GM23338 (cell line): Measurements from ENCODE around the gene DCLK1. TPM values are rescaled to one million over a fixed set of nuclear protein-coding genes. Genes with fewer than 3 reads are reported as not detected.

Source experiments
- ATAC-seq: fragments of 200-7000 bp; cut with Tn5 transposase; 3 replicates; pipeline ENCODE4 v1.9.1; 2020
- DNase-seq: peaks from one replicate; pipeline ENCODE4 v3.0.0-alpha.2; 2015; ENCODE audit warnings: low spot score
- H2AFZ ChIP-seq: fragments of 200-600 bp; sonication (generic); 2 replicates; pipeline ENCODE4 v1.8.0; 2016; ENCODE audit warnings: antibody characterized with exemption, mild to moderate bottlenecking, moderate library complexity
- H3F3A ChIP-seq: fragments of 200-600 bp; sonication (generic); replicated peaks from 2 replicates; pipeline ENCODE4 v1.8.0; 2017; ENCODE audit warnings: antibody characterized with exemption, mixed run types, low read depth
- H3K27ac ChIP-seq: fragments of 200-600 bp; sonication (generic); 2 replicates; pipeline ENCODE4 v1.6.1; 2016; ENCODE audit warnings: low read depth
- H3K27me3 ChIP-seq: fragments of 200-600 bp; sonication (generic); 2 replicates; pipeline ENCODE4 v1.8.0; 2016; ENCODE audit warnings: mild to moderate bottlenecking, mixed run types, moderate library complexity; ENCODE audit not compliant: insufficient read depth
- H3K36me3 ChIP-seq: fragments of 200-600 bp; sonication (generic); 2 replicates; pipeline ENCODE4 v1.8.0; 2016; ENCODE audit warnings: mild to moderate bottlenecking; ENCODE audit not compliant: insufficient read depth
- H3K4me1 ChIP-seq: fragments of 200-600 bp; sonication (generic); 2 replicates; pipeline ENCODE4 v1.8.0; 2016; ENCODE audit warnings: mild to moderate bottlenecking, moderate library complexity; ENCODE audit not compliant: insufficient read depth
- H3K4me2 ChIP-seq: fragments of 200-600 bp; sonication (generic); 2 replicates; pipeline ENCODE4 v1.7.1; 2017; ENCODE audit warnings: mixed run types
- H3K4me3 ChIP-seq: fragments of 200-600 bp; sonication (generic); 2 replicates; pipeline ENCODE4 v1.6.1; 2016; ENCODE audit warnings: mixed run types
- H3K79me2 ChIP-seq: fragments of 200-600 bp; sonication (generic); replicated peaks from 2 replicates; pipeline ENCODE4 v1.8.0; 2017; ENCODE audit warnings: mild to moderate bottlenecking; ENCODE audit not compliant: insufficient read depth
- H3K9me2 ChIP-seq: fragments of 200-600 bp; sonication (generic); 2 replicates; pipeline ENCODE4 v1.8.0; 2017; ENCODE audit not compliant: insufficient read depth
- H4K20me1 ChIP-seq: fragments of 200-600 bp; sonication (generic); replicated peaks from 2 replicates; pipeline ENCODE4 v1.8.0; 2017; ENCODE audit warnings: mild to moderate bottlenecking; ENCODE audit not compliant: insufficient read depth
- H3K27ac Mint-ChIP-seq: 2 replicates; pipeline ENCODE4 v1.8.0; 2020; ENCODE audit warnings: inconsistent platforms, mild to moderate bottlenecking, moderate library complexity, mixed read lengths
- H3K27me3 Mint-ChIP-seq: 3 replicates; pipeline ENCODE4 v1.8.0; 2022; ENCODE audit warnings: low read depth, mild to moderate bottlenecking, moderate library complexity, mixed read lengths, inconsistent platforms; ENCODE audit not compliant: insufficient read depth, poor library complexity
- H3K36me3 Mint-ChIP-seq: 3 replicates; pipeline ENCODE4 v1.8.0; 2021; ENCODE audit warnings: low read depth, mild to moderate bottlenecking, inconsistent platforms, moderate library complexity, mixed read lengths
- H3K4me1 Mint-ChIP-seq: 3 replicates; pipeline ENCODE4 v1.8.0; 2020; ENCODE audit warnings: mild to moderate bottlenecking, inconsistent platforms, mixed read lengths
- H3K4me3 Mint-ChIP-seq: 3 replicates; pipeline ENCODE4 v1.8.0; 2021; ENCODE audit warnings: moderate library complexity, mild to moderate bottlenecking, inconsistent platforms, mixed read lengths
- H3K9me3 Mint-ChIP-seq: 3 replicates; pipeline ENCODE4 v1.8.0; 2020; ENCODE audit warnings: moderate library complexity, mild to moderate bottlenecking, inconsistent platforms, mixed read lengths
- CREB1 ChIP-seq: fragments of 250-450 bp; sonication (Bioruptor Pico); IDR thresholded peaks from 2 replicates; pipeline ENCODE4 v1.5.0; 2020; ENCODE audit warnings: low read depth, mild to moderate bottlenecking, moderate library complexity
- CTCF ChIP-seq, 2 experiments: fragments of 200-600 bp in 1 of 2; sonication (generic) in 1 of 2; conservative IDR thresholded peaks; 2 replicates each; pipeline versions ENCODE4 v1.5.1 to v1.6.1; 2016 to 2017; ENCODE audit warnings: antibody characterized with exemption in 2 of 2, low read depth in 2 of 2, mild to moderate bottlenecking in 2 of 2, moderate library complexity in 1 of 2
- ETS1 ChIP-seq: IDR thresholded peaks from 2 replicates; pipeline ENCODE4 v1.6.1; 2016; ENCODE audit warnings: antibody characterized with exemption
- EZH2phosphoT487 ChIP-seq: fragments of 200-600 bp; sonication (generic); IDR thresholded peaks from one replicate; pipeline ENCODE4 v1.8.1; 2018; ENCODE audit warnings: antibody characterized with exemption; ENCODE audit not compliant: unreplicated experiment
- JUNB ChIP-seq: IDR thresholded peaks from one replicate; pipeline ENCODE4 v1.6.1; 2016; ENCODE audit warnings: antibody characterized with exemption; ENCODE audit not compliant: unreplicated experiment
- NANOG ChIP-seq: IDR thresholded peaks from 2 replicates; pipeline ENCODE4 v1.6.1; 2016; ENCODE audit warnings: antibody characterized with exemption, borderline replicate concordance
- POLR2AphosphoS5 ChIP-seq: IDR thresholded peaks from 2 replicates; pipeline ENCODE4 v1.6.1; 2016; ENCODE audit warnings: antibody characterized with exemption, low read depth
- REST ChIP-seq: IDR thresholded peaks from one replicate; pipeline ENCODE4 v1.6.1; 2018; ENCODE audit warnings: antibody characterized with exemption; ENCODE audit not compliant: unreplicated experiment
- ZNF114 ChIP-seq: fragments of 250-450 bp; sonication (Bioruptor Pico); IDR thresholded peaks from 2 replicates; pipeline ENCODE4 v1.5.0; 2020; ENCODE audit warnings: mild to moderate bottlenecking, moderate library complexity
- polyA plus RNA-seq: library from polyadenylated mRNA; unstranded; fragments of >200 nt; fragmentation: Nextera tagmentation; extraction: Ambion mirVana; gene quantifications from 2 replicates; pipeline ENCODE4 v1.2.1, GENCODE V29; 2016
- total RNA-seq: library from RNA; depleted of rRNA; stranded (reverse); fragments of >200 nt; shearing (Covaris generic); gene quantifications from 2 replicates; pipeline ENCODE4 v1.2.3, GENCODE V29; 2014

Gene DCLK1
- total and polyA plus RNA-seq, 2 experiments from 2014 or later = 13.1 to 57.7 TPM

GRCh38 chr13:35927567-35928021, 203.6 kb downstream of the DCLK1 start (continued):
- TF ChIP-seq REST (no peak), EZH2phosphoT487 (no peak)

- no peak for ATAC-seq
- H3K79me2 ChIP-seq = no peaks in the 10 kb centered on the region
- no peaks in the 10 kb centered on the region for H3F3A ChIP-seq
- Mint-ChIP-seq H3K27me3 (peaks cover 3% of the 10 kb centered on the region), H3K36me3 (peaks cover 11% of the 10 kb centered on the region), H3K4me3 (no peak overlapping the region), H3K4me1 (peaks cover 7% of the 10 kb centered on the region; the same call in 2 of the 3 replicates), H3K9me3 (peaks cover 13% of the 10 kb centered on the region; the same call in 2 of the 3 replicates), H3K27ac (no peak overlapping the region)
- no peak for TF ChIP-seq ZNF114 (CRISPR knock-in tag)
- TF ChIP-seq CREB1 (CRISPR knock-in tag) = no peak
- TF ChIP-seq ETS1 = no peak
- no peak for TF ChIP-seq EZH2phosphoT487
- no peaks in the 10 kb centered on the region for H3K4me1 ChIP-seq
- no peak overlapping the region for H3K27ac ChIP-seq
- H3K27me3 ChIP-seq = no peaks in the 10 kb centered on the region
- H4K20me1 ChIP-seq = no peaks in the 10 kb centered on the region
- H2AFZ ChIP-seq = no peak overlapping the region
- no peak overlapping the region for H3K4me3 ChIP-seq
- no peaks in the 10 kb centered on the region for H3K9me2 ChIP-seq
- H3K4me2 ChIP-seq = no peak overlapping the region
- H3K36me3 ChIP-seq = peaks cover 4% of the 10 kb centered on the region; the same call in 1 of the 2 replicates
- DNase-seq = no peak
Measured at GRCh38 chr13:35926859-35927530, 204.2 kb downstream of the DCLK1 start.

GRCh38 chr13:35925669-35926068, 205.5 kb downstream of the DCLK1 start:
- peaks cover 6% of the 10 kb centered on the region; the same call in 1 of the 2 replicates for H3K9me2 ChIP-seq
- H3K4me1 ChIP-seq = peaks cover 7% of the 10 kb centered on the region; the same call in 1 of the 2 replicates
- TF ChIP-seq NANOG (no peak), CTCF (conservative IDR thresholded peaks at IDR 0.05; ENCODE audit: low read depth in 2 of 2) (no peak), POLR2AphosphoS5 (no peak), JUNB (no peak)
- peaks cover 10% of the 10 kb centered on the region; the same call in 2 of the 3 replicates for H3K9me3 Mint-ChIP-seq
- H3K36me3 Mint-ChIP-seq = peaks cover 7% of the 10 kb centered on the region
- H3K4me1 Mint-ChIP-seq = peaks cover 19% of the 10 kb centered on the region
- no peaks in the 10 kb centered on the region for H3K27me3 ChIP-seq
- H3K4me3 Mint-ChIP-seq = no peak overlapping the region
- no peaks in the 10 kb centered on the region for H3F3A ChIP-seq
- H2AFZ ChIP-seq = no peak overlapping the region
- no peak for DNase-seq
- no peaks in the 10 kb centered on the region for H3K79me2 ChIP-seq
- no peak for ATAC-seq
- no peak overlapping the region for H3K4me2 ChIP-seq
- peaks cover 3% of the 10 kb centered on the region for H3K27me3 Mint-ChIP-seq
- no peaks in the 10 kb centered on the region for H4K20me1 ChIP-seq
- no peaks in the 10 kb centered on the region; the same call in 1 of the 2 replicates for H3K36me3 ChIP-seq
- H3K4me3 ChIP-seq = no peak overlapping the region
- H3K27ac Mint-ChIP-seq = no peak overlapping the region
- H3K27ac ChIP-seq = no peak overlapping the region
